ENCODE data around the gene MYL7. TPM values are rescaled to one million over a fixed set of nuclear protein-coding genes. Genes with fewer than 3 reads are reported as not detected.
"Not testable (repeated sequence)": the region's sequence is repeated elsewhere in the genome, so short reads cannot be mapped to it uniquely, and the experiment has no call there.

The MYL7 gene
- total RNA-seq, 2 experiments from 2014 or later: not detected

DNA sequence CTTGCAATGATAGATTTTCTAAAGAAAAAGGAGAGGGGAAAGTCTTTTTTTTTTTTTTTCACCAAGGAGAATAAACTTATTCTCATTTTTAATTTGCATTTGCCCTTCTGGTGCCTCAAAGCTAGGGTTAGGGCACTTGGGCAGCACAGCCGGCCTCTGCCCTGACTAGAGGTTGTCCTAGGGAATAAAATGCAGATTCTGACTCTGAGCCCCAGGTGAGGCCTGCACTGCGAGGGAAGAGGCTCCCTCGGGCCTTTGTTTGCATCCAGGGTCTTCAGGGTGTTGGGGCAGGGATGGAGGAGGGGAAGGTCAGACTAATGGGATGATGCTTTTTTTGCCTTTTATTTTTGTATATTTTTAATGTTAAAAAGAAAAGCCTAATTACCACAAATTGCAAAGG lies 7.8 kb downstream of the MYL7 start:
- no peaks in the 10 kb centered on the region for H3K27me3 Mint-ChIP-seq
- no peaks in the 10 kb centered on the region for H3K9me3 Mint-ChIP-seq
- H3K27ac Mint-ChIP-seq: peak overlapping the region; percentile 22
- no peak for DNase-seq
- no peaks in the 10 kb centered on the region for H3K36me3 Mint-ChIP-seq
- no peaks in the 10 kb centered on the region for H3K4me1 Mint-ChIP-seq
- no peak overlapping the region for H3K4me3 Mint-ChIP-seq

DNA sequence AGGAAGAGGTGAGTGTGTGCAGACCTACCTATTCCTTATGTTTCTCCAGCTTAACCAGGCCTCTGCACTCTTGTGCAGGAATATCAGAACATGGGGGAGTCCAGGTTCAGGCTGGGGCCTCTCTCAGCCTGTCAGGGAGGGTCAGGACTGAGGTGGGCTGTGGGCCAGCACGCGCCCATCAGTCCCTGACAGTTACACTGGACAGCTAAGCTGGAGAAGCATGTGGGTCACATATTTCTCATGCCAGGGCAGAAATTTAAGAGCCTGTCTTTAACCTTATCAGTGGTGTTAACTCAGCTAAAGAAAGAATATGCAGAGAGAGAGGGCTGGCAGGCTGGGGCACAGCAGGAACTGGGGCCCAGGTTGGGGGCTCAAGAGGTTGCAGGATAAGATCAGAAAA lies 9.1 kb downstream of the MYL7 start:
- Mint-ChIP-seq H3K27me3 (no peaks in the 10 kb centered on the region), H3K9me3 (peaks cover 7% of the 10 kb centered on the region), H3K4me3 (no peak overlapping the region), H3K4me1 (no peaks in the 10 kb centered on the region), H3K27ac (no peak overlapping the region), H3K36me3 (peaks cover 4% of the 10 kb centered on the region)
- DNase-seq: no peak

DNA sequence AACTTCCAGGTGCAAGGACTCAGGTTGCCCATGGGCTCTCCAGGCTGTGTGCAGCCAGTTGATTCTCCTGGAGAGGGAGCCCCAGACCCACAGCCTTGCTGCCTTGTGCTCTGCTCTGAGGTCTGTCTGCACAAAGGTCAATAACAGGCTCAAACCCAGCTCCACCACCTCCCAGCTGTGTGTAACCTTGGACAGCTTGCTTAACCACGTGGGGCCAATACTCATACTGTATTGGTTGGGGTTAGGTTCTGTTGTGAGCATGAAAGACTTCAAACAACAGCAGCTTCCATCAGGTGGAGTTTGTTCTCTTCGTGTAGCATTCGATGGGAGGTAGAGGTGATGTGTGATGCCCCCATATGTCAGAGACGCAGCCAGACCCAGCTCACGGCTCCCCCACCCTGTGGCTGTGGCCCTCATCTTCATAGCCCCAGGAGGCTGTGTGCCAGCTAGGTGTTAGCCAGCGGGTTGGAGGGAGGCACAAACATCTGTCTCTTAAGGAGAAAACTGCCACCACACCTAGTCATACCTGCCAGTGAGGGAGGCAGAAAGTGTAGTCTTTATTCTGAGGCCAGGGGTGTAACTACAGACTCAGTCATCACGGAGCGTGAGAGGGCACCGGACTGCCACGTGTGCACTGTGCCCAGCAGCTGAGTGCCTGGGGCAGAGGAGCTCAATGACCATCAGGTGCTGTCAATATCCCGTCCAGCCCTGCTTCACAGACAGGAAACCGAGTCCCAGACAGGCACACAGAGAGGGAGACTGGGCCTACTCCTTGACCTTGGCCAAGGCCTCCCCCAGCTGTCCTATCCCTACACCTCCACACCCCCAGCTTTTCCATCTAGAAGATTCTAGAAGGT lies 9.7 kb downstream of the MYL7 start:
- H3K36me3 Mint-ChIP-seq: peaks cover 4% of the 10 kb centered on the region
- DNase-seq: no peak

DNA sequence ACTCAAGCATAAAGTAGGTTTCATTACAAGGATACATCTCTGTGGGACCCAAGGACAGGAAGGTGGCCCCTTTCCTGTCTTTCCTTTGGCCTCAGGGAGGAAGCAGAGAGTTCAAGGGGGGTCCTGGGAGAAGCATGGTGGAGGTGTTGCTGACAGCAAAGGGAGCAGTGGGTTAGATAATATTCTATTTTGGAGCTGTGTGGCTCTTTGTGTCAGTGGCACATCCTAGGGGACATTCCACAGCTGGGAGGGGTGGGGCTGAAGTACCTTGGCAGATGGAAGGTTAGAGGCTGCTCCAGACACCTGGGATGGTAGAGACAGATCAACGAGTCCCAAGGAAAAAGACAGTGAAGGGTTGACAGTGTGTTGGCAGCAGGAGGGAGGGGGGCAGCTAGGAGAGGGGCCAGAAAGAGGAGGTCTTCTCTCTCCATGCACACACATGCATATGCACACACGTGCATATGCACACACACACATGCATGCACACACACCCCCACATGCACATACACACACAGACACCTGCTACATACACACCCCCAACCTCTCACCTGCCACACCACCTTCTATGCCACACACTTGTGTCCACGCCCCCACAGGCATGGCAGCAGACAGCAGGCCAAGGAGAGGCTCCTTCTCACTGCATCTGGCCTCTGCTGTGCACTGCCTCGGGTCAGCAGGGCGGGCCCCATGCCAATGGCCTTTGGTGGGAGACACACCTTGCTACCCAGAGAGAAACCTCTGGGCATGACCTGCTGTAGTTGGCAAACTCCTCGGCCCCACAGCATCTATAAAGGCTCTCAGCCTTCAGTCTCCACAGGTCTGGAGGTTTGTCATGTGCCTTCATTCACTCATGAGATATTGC lies 12.2 kb downstream of the MYL7 start:
- peaks cover 7% of the 10 kb centered on the region for H3K9me3 Mint-ChIP-seq
- H3K27ac Mint-ChIP-seq: no peak overlapping the region
- H3K27me3 Mint-ChIP-seq: no peaks in the 10 kb centered on the region
- no peak for DNase-seq
- H3K36me3 Mint-ChIP-seq: peaks cover 4% of the 10 kb centered on the region
- H3K4me3 Mint-ChIP-seq: no peak overlapping the region
- peaks cover 3% of the 10 kb centered on the region for H3K4me1 Mint-ChIP-seq

More for the DNA sequence above, 9.7 kb downstream of the MYL7 start:
- Mint-ChIP-seq H3K27ac (no peak overlapping the region), H3K4me1 (no peaks in the 10 kb centered on the region), H3K9me3 (peaks cover 7% of the 10 kb centered on the region), H3K27me3 (no peaks in the 10 kb centered on the region), H3K4me3 (no peak overlapping the region)

DNA sequence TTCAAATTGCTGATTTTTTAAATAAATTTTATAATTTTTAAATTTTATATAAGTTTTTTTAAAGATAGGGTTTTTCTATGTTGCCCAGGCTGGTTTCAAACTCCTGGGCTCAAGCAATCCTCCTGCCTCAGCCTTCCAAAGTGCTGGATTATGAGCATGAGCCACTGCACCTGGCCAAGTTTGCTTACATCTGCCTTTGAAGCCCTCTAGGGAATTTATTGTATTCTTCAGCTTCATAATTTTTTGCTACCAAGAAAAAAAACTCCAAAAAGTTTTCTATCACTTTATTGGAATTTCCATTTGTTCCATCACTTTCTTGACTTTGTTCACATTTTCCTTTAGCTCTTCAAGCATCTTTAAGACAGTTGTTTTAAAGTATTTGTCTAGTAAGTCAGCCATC lies 14.0 kb downstream of the MYL7 start:
- Mint-ChIP-seq H3K27ac (no peak overlapping the region), H3K36me3 (peaks cover 9% of the 10 kb centered on the region), H3K4me1 (peaks cover 9% of the 10 kb centered on the region), H3K27me3 (no peaks in the 10 kb centered on the region), H3K9me3 (peaks cover 7% of the 10 kb centered on the region), H3K4me3 (no peak overlapping the region)
- no peak for DNase-seq

DNA sequence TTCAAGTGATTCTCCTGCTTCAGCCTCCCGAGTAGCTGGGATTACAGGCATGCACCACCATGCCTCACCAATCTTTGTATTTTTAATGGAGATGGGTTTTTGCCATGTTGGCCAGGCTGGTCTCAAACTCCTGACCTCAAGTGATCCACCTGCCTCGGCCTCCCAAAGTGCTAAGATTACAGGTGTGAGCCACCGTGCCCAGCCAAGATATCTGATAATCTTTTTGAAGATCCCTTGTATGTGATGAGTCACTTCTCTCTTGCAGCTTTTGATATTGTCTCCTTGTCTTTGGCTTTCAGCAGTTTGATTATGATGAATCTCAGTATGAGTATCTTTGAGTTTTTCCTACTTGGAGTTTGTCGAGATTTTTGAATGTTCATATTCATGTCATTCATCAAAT lies 14.6 kb downstream of the MYL7 start:
- not testable (repeated sequence) for H3K9me3 Mint-ChIP-seq, H3K27ac Mint-ChIP-seq, H3K4me3 Mint-ChIP-seq, H3K27me3 Mint-ChIP-seq, DNase-seq
- Mint-ChIP-seq H3K36me3 (peaks cover 13% of the 10 kb centered on the region), H3K4me1 (peaks cover 15% of the 10 kb centered on the region)

DNA sequence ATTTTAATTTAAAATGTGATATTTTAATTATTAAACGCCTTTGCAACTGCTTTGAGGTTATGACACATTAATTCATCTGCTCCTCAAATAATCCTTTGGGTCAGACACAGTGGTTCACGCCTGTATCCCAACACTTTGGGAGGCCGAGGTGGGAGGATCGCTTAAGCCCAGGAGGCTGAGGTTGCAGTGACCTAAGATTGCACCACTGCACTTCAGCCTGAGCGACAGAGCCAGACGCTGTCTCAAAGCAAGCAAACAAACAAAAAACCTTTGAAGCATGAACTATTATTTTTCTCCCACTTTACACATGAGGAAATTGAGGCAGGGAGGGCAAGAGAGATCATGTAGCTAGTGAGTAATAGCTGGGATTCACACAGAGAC lies 16.3 kb downstream of the MYL7 start:
- Mint-ChIP-seq H3K9me3 (peaks cover 7% of the 10 kb centered on the region), H3K4me1 (peaks cover 31% of the 10 kb centered on the region), H3K4me3 (no peak overlapping the region), H3K27ac (no peak overlapping the region), H3K36me3 (peaks cover 30% of the 10 kb centered on the region), H3K27me3 (no peaks in the 10 kb centered on the region)
- no peak for DNase-seq

DNA sequence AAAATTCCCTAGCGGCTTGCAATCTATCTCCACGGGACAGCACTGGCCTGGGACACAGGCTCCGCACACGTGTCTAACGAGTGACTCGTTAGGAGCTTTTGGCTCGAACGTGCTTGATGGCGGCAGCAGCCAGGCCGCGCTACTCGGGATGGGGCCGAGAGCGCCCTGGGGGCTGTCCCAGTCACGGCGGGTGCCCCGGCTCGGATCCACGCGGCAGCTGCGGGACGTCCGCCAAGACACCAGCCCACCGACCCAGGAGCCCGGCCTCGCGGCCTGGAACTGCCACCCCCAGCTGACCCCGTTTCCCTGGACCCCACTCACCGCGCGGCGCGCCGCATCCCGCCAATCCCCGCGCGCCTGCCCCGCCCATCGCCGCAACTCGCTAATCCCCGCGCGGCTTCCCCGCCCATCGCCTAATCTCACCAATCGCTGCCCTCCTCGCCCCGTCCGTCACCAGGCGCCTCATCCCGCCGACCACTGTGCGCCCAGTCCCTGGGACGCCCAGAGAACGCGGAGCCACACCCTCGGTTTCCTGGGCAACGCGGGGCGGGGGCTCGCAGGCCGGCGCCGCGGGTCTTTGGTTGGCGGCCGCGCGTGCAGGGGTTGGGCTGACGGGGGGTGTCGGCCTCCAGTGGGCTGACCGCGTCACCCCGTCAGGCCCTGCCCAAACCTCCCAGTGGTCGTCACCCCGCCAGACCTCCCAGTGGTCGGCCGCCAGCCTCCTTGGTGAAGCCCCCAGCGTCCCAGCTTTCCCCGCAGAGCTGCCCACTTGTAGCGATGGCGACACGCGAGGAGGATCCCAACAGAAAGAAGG lies 17.7 kb downstream of the MYL7 start, which contains the start of gene POLD2:
POLD2 (minus strand) TSS at position 359 of the 814 bp plus-strand sequence. CDS start 1,495 bp downstream, outside the sequence.
- Mint-ChIP-seq H3K4me1 (peaks cover 39% of the 10 kb centered on the region), H3K27ac (peak within 1 kb of the TSS; percentile 88), H3K27me3 (no peaks in the 10 kb centered on the region), H3K4me3 (peak within 1 kb of the TSS; percentile 94), H3K36me3 (peaks cover 42% of the 10 kb centered on the region), H3K9me3 (peaks cover 7% of the 10 kb centered on the region)
- DNase-seq: peak; percentile 99

DNA sequence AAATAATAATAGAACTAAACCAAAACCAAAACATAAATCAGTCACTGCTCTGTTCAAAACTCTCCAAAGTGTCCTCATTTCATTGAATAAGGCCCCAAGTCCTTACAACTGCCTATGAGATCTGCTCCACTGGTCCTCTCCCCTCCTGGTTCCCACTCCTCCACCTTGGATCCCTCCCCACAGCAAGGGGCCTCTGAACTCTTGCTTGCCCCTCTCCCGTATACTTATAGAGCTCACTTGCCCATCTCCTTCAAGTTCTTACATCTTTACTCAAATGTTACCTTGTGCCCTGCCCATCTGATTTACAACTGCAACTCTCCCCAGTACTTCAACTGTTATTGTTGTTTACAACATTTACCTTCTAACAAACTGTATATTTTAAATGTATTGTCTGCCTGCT lies 18.6 kb downstream of the MYL7 start:
- Mint-ChIP-seq H3K4me1 (peaks cover 39% of the 10 kb centered on the region), H3K36me3 (peaks cover 44% of the 10 kb centered on the region), H3K27ac (peak overlapping the region; percentile 88)

DNA sequence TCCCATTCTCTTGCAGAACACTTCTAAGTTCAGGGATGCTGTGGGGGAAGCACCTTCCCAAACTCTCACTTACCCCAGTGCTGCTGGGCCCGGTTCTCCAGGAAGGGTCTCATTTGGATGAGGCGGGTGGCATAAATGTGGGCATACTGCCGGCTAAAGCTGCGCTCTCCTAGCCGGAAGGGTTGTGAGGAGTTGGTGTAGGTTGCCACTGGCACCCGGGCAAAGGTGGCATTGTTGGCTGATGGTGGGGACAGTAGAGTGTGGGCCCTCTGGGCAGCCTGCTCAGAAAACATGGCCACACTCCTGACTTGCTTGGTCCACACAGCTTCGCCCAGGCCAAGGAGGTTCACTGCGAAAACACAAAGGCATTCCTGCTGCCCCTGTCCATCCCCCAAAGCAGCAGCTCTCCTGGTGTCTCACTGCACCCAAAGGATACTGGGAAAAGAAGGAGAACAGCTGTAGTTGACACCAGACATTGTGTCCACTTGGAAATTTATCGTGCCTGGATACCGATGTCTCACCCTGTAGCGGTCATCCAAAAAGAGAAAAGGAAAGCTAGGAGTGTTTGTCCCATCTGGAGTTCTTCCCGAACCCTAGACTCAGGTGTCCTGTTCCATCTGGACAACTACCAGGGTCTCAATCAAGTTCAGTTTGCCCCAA lies 19.2 kb downstream of the MYL7 start:
- H3K27ac Mint-ChIP-seq: no peak overlapping the region
- H3K4me3 Mint-ChIP-seq: peak overlapping the region; percentile 94
- peaks cover 43% of the 10 kb centered on the region for H3K36me3 Mint-ChIP-seq
- H3K9me3 Mint-ChIP-seq: no peaks in the 10 kb centered on the region
- peaks cover 39% of the 10 kb centered on the region for H3K4me1 Mint-ChIP-seq
- no peaks in the 10 kb centered on the region for H3K27me3 Mint-ChIP-seq
- no peak for DNase-seq

More for the DNA sequence above, 18.6 kb downstream of the MYL7 start:
- H3K27me3 Mint-ChIP-seq: no peaks in the 10 kb centered on the region
- peaks cover 3% of the 10 kb centered on the region for H3K9me3 Mint-ChIP-seq
- DNase-seq: no peak
- H3K4me3 Mint-ChIP-seq: peak overlapping the region; percentile 94

DNA sequence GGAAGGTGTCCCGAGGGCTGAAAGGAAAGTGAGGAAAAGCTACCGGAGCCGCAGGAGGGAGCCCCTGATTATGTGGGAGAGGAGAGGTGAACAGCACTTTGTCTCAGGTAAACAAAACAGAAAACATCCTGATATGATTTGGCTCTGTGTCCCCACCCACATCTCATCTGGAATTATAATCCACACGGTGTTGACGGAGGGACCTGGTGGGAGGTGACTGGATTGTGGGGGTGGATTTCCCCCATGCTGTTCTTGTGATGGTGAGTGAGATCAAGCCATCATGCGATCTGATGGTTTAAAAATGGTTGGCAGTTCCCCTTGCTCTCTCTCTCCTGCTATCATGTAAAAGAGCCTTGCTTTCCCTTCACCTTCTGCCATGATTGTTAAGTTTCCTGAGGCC lies 20.7 kb downstream of the MYL7 start:
- DNase-seq: no peak
- H3K9me3 Mint-ChIP-seq: no peaks in the 10 kb centered on the region
- H3K36me3 Mint-ChIP-seq: peaks cover 43% of the 10 kb centered on the region
- H3K4me1 Mint-ChIP-seq: peaks cover 39% of the 10 kb centered on the region
- no peaks in the 10 kb centered on the region for H3K27me3 Mint-ChIP-seq
- peak overlapping the region; percentile 20 for H3K4me3 Mint-ChIP-seq
- H3K27ac Mint-ChIP-seq: peak overlapping the region; percentile 31

DNA sequence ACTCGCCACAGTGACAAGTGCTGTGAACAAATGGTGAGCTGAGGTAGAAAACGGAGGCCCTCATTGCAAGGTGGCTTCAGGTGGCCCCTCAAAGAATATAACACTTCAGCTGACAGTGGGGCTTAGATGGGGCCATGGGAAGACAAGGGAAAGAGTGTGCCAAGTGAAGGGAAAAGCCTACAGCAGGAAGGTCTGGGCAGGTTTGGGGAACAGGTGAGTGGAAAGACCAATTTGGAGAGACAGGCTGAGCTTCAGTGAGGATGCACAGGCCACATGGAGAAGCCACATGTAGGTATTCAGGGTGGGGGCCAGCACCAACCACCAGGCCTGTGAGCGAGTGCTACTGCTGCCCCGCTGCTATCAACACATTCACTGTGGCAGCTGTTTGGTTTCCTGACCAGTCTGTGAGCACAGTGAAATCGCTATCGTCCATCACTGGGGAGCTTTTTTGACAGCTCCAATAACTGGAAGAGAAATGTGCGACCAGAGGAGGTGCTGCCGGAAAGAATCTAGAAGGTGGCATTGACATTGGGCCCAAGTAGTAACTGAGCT lies 21.2 kb downstream of the MYL7 start:
- H3K27ac Mint-ChIP-seq: peak overlapping the region; percentile 16
- no peaks in the 10 kb centered on the region for H3K9me3 Mint-ChIP-seq
- peaks cover 43% of the 10 kb centered on the region for H3K36me3 Mint-ChIP-seq
- peaks cover 39% of the 10 kb centered on the region for H3K4me1 Mint-ChIP-seq
- no peak for DNase-seq
- H3K4me3 Mint-ChIP-seq: peak overlapping the region; percentile 20
- H3K27me3 Mint-ChIP-seq: no peaks in the 10 kb centered on the region

DNA sequence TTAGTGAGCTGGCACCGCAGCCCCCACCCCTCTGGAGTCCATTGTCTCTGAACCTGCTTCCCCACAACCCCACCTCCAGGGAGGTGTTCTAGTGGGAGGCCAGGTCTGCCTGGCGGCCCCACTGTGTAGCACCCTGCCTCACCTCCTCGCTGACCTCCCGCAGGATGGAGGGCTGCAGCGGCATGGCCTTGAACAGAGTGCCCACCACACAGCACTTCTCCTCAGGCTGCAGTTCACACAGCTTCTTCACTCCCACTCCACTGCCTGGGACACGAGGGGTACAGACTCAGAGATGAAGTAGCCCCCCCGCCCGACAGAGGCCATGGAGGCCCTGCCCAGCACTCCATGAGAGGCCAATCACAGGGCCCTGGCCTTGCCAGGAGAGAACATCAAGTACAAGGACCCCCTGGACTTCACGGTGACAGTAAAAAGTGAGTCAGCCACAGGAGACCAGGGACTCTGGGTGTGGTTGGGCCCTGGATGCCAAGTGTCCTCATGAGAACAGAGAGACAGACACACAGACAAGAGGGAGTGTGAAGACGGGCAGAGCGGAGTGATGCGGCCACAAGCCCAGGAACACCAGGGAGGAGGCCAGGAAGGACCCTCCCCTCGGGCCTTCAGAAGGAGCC lies 23.2 kb downstream of the MYL7 start:
- Mint-ChIP-seq H3K9me3 (no peaks in the 10 kb centered on the region), H3K27ac (peak overlapping the region; percentile 4), H3K4me3 (no peak overlapping the region), H3K27me3 (no peaks in the 10 kb centered on the region), H3K36me3 (peaks cover 53% of the 10 kb centered on the region), H3K4me1 (peaks cover 36% of the 10 kb centered on the region)
- DNase-seq: no peak
